ENCODE results near the gene CLIP2. TPM values are rescaled to one million over a fixed set of nuclear protein-coding genes. Genes with fewer than 3 reads are reported as not detected.
A peak's percentile ranks its signal among the peaks of the same experiment; 100 is the strongest.

Gene CLIP2
- total RNA-seq, 2 experiments from 2014 or later: 3.6 to 6.3 TPM

GRCh38 chr7:74284781-74285259, 4.4 kb upstream of the CLIP2 start:
- H3K4me2 ChIP-seq (ENCODE audit: low read length): no peak overlapping the region; the same call in 1 of the 2 replicates
- DNase-seq (ENCODE audit: low spot score): no peak
- H3K36me3 ChIP-seq (ENCODE audit: insufficient read depth, low read length): no peaks in the 10 kb centered on the region
- CTCF ChIA-PET (ENCODE audit: unreplicated experiment): no interaction called here
- peak overlapping the region; percentile 15; the same call in 1 of the 2 replicates for H2AFZ ChIP-seq (ENCODE audit: low read length)
- H3K79me2 ChIP-seq (ENCODE audit: insufficient read depth, low read depth, low read length): no peaks in the 10 kb centered on the region
- H3K9me2 ChIP-seq (ENCODE audit: insufficient read depth, low read length): no peaks in the 10 kb centered on the region
- no peaks in the 10 kb centered on the region for H4K20me1 ChIP-seq (ENCODE audit: insufficient read depth, low read length)
- H3K27ac ChIP-seq (ENCODE audit: low read depth, low read length, poor library complexity, severe bottlenecking): no peak overlapping the region
- no peak overlapping the region for H3K4me3 ChIP-seq (ENCODE audit: low read depth, low read length, poor library complexity, severe bottlenecking)
- TF ChIP-seq CTCF (conservative IDR thresholded peaks at IDR 0.05; ENCODE audit: low read length): no peak
- TF ChIP-seq EZH2phosphoT487 (IDR thresholded peaks at IDR 0.05; ENCODE audit: borderline replicate concordance, low read depth, low read length): no peak
- no TSS peak for BruUV-seq (replicated peaks)
- intact Hi-C loops (cut with micrococcal nuclease; ENCODE audit: unreplicated experiment): no loop called here
- POLR2A ChIA-PET: interaction anchor here (0.5 to 2.0 kb wide), 3 partner anchors 9 to 104 kb away, joined by 5 read pairs; no protein-coding TSS in a partner anchor
- peaks cover 37% of the 10 kb centered on the region for H3K4me1 ChIP-seq (ENCODE audit: insufficient read depth, low read length, poor library complexity, severe bottlenecking)
- no peaks in the 10 kb centered on the region for H3K9me3 ChIP-seq (ENCODE audit: low read length)

GRCh38 chr7:74286131-74286530, 3.1 kb upstream of the CLIP2 start:
- ChIA-PET POLR2A (interaction anchor here (0.6 to 1.4 kb wide), 2 partner anchors 11 to 14 kb away, joined by 3 to 5 read pairs; no protein-coding TSS in a partner anchor), CTCF (ENCODE audit: unreplicated experiment) (no interaction called here)
- intact Hi-C loops (cut with micrococcal nuclease; ENCODE audit: unreplicated experiment): no loop called here

More at GRCh38 chr7:74286131-74286530, 3.1 kb upstream of the CLIP2 start:
- Histone ChIP-seq H3K9me3 (ENCODE audit: low read length) (no peaks in the 10 kb centered on the region), H3K4me3 (ENCODE audit: low read depth, low read length, poor library complexity, severe bottlenecking) (no peak overlapping the region), H3K27ac (ENCODE audit: low read depth, low read length, poor library complexity, severe bottlenecking) (no peak overlapping the region), H3K9me2 (ENCODE audit: insufficient read depth, low read length) (no peaks in the 10 kb centered on the region), H4K20me1 (ENCODE audit: insufficient read depth, low read length) (no peaks in the 10 kb centered on the region), H3K79me2 (ENCODE audit: insufficient read depth, low read depth, low read length) (no peaks in the 10 kb centered on the region), H3K4me2 (ENCODE audit: low read length) (no peak overlapping the region), H3K4me1 (ENCODE audit: insufficient read depth, low read length, poor library complexity, severe bottlenecking) (peaks cover 36% of the 10 kb centered on the region), H3K36me3 (ENCODE audit: insufficient read depth, low read length) (no peaks in the 10 kb centered on the region), H2AFZ (ENCODE audit: low read length) (no peak overlapping the region)
- DNase-seq (ENCODE audit: low spot score): no peak
- TF ChIP-seq EZH2phosphoT487 (IDR thresholded peaks at IDR 0.05; ENCODE audit: borderline replicate concordance, low read depth, low read length): no peak
- TF ChIP-seq CTCF (conservative IDR thresholded peaks at IDR 0.05; ENCODE audit: low read length): no peak
- BruUV-seq (replicated peaks): no TSS peak

Measured in OCI-LY7 (cell line).